Activated naive CD8-positive, alpha-beta T cell treated with anti-CD3 and anti-CD28 coated beads, Interleukin-2, amount 10 ng/mL, durations not matched to agents 7 days and 5 days (primary cell): ENCODE data around the gene PCNX3. TPM values are rescaled to one million over a fixed set of nuclear protein-coding genes. Genes with fewer than 3 reads are reported as not detected.

Experiments used
- ATAC-seq: fragments of 150-1000 bp; cut with Tn5 transposase; one replicate; pipeline ENCODE4 v1.10.0; 2021; ENCODE audit warnings: low read depth, moderate library complexity
- POLR2A ChIA-PET: fragments of 350-600 bp; sonication (Branson Sonifier 250); formaldehyde crosslinking; loops from one replicate; lab custom pipeline; 2021; ENCODE audit warnings: antibody characterized with exemption; lab: Charles Lee
- DNase-seq: peaks from one replicate; pipeline ENCODE4 v3.0.0; 2021
- H3K27ac Mint-ChIP-seq: one replicate; pipeline ENCODE4 v1.8.0; 2022; ENCODE audit warnings: mild to moderate bottlenecking, mixed read lengths
- H3K27me3 Mint-ChIP-seq: one replicate; pipeline ENCODE4 v1.8.0; 2022; ENCODE audit warnings: mild to moderate bottlenecking, moderate library complexity, mixed read lengths
- H3K36me3 Mint-ChIP-seq: one replicate; pipeline ENCODE4 v1.8.0; 2021; ENCODE audit warnings: mild to moderate bottlenecking, mixed read lengths
- H3K4me1 Mint-ChIP-seq: one replicate; pipeline ENCODE4 v1.8.0; 2021; ENCODE audit warnings: mixed read lengths
- H3K4me3 Mint-ChIP-seq: one replicate; pipeline ENCODE4 v1.8.0; 2022; ENCODE audit warnings: mild to moderate bottlenecking, moderate library complexity, mixed read lengths
- H3K9me3 Mint-ChIP-seq: one replicate; pipeline ENCODE4 v1.8.0; 2021; ENCODE audit warnings: mixed read lengths
- total RNA-seq, 2 experiments: library from RNA; stranded (reverse); gene quantifications; one replicate each; pipeline ENCODE4 v1.2.3, GENCODE V29; 2021

Gene PCNX3
- total RNA-seq, 2 experiments from 2014 or later: 57.2 to 60.2 TPM

DNA sequence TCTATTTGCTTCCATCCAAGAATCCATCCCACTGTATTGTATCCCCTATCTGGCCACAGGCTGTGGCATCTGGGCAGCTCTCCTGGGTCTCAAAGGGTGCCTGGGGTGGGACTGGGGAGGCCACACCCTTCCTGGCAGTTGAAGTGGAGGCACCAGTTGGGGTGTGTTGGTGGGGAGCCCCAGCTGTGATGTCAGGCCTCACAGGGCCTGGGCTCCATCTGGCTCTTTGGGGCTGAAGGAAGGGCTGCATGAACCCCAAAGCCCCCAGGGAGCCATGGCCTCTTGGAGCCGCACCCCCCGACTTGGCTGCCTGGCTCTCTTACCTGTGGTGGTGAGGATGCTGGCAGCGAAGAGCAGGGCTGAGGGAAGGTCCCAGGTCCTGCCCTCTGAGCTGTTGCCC is 20.4 kb upstream of the PCNX3 start:
- Mint-ChIP-seq H3K9me3 (no peaks in the 10 kb centered on the region), H3K4me3 (no peak overlapping the region), H3K4me1 (no peaks in the 10 kb centered on the region), H3K27me3 (no peaks in the 10 kb centered on the region), H3K27ac (peak overlapping the region; percentile 63), H3K36me3 (peaks cover 4% of the 10 kb centered on the region)
- ATAC-seq (no peak), DNase-seq (no peak)
- POLR2A ChIA-PET: interaction anchor here (0.5 to 5.0 kb wide), 6 partner anchors 10 to 63 kb away, joined by 3 to 24 read pairs (median 3); partner anchors contain the start of gene FAM89B

DNA sequence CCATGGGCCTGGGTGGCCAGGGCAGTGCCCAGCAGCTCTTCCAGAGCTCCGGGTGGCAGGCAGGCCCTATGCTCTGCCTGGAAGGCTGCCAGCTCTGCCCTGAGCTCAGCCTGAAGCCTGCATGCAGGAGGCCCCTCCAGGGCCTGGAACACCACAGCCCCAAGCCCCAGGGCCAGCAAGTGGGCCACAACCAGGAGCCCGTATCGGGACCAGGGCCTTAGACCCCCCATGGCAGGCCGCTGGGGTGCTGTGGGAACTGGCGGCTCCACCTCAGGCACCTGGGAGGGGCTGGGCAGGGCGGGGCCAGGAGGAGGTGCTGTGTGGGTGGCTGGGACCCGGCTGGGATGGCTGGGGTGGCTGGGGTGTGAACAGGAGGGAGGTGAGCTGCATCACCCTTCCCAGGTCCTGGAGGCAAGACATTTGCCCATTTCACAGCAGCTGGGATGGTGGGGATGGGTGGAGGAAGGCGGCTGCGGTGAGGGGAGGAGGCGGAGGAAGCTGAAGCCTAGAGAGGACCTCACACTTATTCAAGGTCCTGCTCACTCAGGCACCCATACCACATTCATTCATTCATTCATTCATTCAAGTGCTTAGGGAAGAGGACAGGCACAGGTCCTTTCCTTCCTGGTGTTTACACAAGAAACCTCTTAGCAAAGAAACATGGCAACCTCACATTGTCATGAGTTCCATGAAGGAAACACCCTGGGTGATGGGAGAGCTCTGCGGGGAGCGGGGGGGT is 19.9 kb upstream of the PCNX3 start, which contains the start of gene KCNK7:
TSS of gene KCNK7 (minus strand) at position 258 of the 739 bp plus-strand sequence. CDS start at position 230, 28 bp downstream.
- DNase-seq (no peak), ATAC-seq (no peak)
- Mint-ChIP-seq H3K4me1 (no peaks in the 10 kb centered on the region), H3K9me3 (no peaks in the 10 kb centered on the region), H3K27ac (peak within 1 kb of the TSS; percentile 63), H3K36me3 (peaks cover under 1% of the 10 kb centered on the region), H3K27me3 (no peaks in the 10 kb centered on the region), H3K4me3 (no peak within 1 kb of the TSS)
- POLR2A ChIA-PET: interaction anchor here (0.5 to 5.0 kb wide), 6 partner anchors 8 to 64 kb away, joined by 3 to 24 read pairs (median 3); partner anchors contain the start of gene FAM89B

DNA sequence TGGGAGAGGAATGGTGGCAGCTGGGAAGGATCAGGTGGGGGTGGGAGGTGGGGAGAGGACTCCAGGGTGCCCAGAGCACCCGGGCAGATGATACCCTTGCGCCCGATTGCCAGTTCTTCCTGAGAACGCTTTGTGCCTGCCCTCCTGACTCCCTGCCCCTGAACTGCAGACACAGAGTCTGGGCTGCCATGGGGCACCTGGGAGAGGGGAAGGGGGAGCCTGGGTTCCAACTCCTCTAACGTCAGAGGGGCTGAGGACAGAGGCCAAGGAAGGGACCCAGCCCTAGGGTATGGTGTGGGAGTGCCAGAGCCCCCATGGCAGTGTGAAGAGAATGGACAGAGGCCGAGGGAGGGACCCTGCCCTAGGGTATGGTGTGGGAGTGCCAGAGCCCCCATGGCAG is 19.1 kb upstream of the PCNX3 start:
- Mint-ChIP-seq H3K4me1 (no peaks in the 10 kb centered on the region), H3K9me3 (no peaks in the 10 kb centered on the region), H3K4me3 (no peak overlapping the region), H3K27me3 (no peaks in the 10 kb centered on the region), H3K27ac (no peak overlapping the region), H3K36me3 (no peaks in the 10 kb centered on the region)
- POLR2A ChIA-PET: interaction anchor here (1.1 kb wide), 1 partner anchor 9 kb away, joined by 3 read pairs; no protein-coding TSS in a partner anchor
- DNase-seq (no peak), ATAC-seq (no peak)

DNA sequence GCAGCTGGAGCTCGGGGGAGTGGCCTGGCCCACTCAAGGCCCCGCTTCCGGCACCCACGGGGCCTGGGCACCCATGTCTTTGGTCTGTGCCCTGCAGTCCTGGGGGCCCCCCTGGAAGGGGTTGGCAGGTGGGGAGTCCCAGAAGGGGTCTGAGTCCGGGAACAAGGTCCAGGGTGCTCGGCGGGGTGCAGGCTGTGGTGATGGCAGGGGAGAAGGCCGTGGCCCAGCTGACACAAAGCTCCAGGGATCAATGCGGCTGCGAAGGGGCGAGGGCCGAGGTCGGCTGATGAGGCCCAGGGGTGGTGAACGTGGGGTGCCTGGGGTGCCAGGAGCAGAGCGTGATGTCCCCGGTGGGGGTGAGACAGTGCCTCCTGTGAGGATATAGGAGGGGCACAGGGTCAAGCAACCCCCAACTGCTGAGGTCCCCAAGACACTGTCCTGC is 17.3 kb upstream of the PCNX3 start:
- Mint-ChIP-seq H3K4me1 (no peaks in the 10 kb centered on the region), H3K36me3 (peaks cover under 1% of the 10 kb centered on the region), H3K27ac (no peak overlapping the region), H3K27me3 (no peaks in the 10 kb centered on the region), H3K4me3 (no peak overlapping the region), H3K9me3 (no peaks in the 10 kb centered on the region)
- ATAC-seq: no peak
- POLR2A ChIA-PET: interaction anchor here (0.6 to 1.7 kb wide), 2 partner anchors 13 to 21 kb away, joined by 3 to 4 read pairs; no protein-coding TSS in a partner anchor
- DNase-seq: no peak

DNA sequence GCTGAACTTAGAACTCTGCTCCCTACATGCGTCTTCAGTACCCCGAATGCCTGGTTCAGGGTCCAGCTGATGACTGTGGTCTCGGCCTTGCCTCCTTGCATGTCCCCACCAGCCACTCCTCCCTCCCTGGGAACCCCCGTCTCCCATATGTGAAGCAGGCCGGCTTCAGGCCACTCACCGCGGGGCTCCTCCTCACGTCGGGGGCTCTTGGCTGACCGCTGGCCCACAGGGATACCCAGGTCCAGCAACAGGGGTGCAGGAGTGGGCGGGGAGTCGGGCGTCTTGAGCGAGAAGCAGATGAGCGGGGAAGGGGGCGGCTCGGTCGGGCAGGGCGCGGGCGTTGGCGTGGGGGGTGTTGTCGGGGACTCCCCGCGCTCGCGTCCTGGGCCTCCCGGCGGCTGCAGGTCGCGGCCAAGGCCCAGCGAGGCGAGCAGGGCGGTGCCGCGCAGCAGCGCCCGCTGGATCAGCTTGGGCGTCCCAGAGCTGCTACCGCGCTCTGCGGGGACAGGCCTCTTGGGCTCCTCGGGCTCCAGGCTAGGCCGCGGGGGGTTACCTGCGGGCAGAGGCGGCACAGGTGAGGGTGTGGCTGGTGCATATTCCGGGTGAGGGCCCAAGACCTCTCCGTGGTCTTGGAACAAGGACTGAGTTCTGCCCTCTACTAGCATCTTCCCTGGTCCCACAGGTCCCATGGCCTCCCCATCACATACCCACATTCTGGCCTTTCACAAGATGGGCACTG is 16.2 kb upstream of the PCNX3 start:
- no peaks in the 10 kb centered on the region for H3K27me3 Mint-ChIP-seq
- no peak overlapping the region for H3K4me3 Mint-ChIP-seq
- no peaks in the 10 kb centered on the region for H3K9me3 Mint-ChIP-seq
- H3K4me1 Mint-ChIP-seq: no peaks in the 10 kb centered on the region
- DNase-seq (no peak), ATAC-seq (no peak)
- peaks cover 5% of the 10 kb centered on the region for H3K36me3 Mint-ChIP-seq
- POLR2A ChIA-PET: interaction anchor here (0.7 kb wide), 1 partner anchor 53 kb away, joined by 4 read pairs; no protein-coding TSS in a partner anchor
- no peak overlapping the region for H3K27ac Mint-ChIP-seq

DNA sequence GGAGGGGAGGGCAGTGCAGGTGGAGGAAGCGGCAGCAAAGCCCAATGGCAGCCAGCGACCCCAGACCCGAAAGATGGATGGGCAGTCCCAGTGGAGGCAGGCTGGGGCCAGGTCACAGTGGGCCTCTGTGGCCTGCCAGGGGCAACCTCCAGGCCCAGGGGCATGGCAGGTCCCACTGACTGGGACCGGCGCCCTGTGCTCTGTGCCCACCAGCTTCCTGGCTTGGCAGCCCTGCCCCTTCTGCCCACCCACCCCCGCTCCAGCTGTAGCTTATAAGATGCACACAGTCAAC is 15.7 kb upstream of the PCNX3 start:
- Mint-ChIP-seq H3K9me3 (no peaks in the 10 kb centered on the region), H3K27ac (no peak overlapping the region), H3K36me3 (peaks cover 5% of the 10 kb centered on the region), H3K27me3 (no peaks in the 10 kb centered on the region), H3K4me1 (no peaks in the 10 kb centered on the region), H3K4me3 (no peak overlapping the region)
- DNase-seq (no peak), ATAC-seq (no peak)
- POLR2A ChIA-PET: interaction anchor here (0.7 kb wide), 1 partner anchor 53 kb away, joined by 4 read pairs; no protein-coding TSS in a partner anchor

DNA sequence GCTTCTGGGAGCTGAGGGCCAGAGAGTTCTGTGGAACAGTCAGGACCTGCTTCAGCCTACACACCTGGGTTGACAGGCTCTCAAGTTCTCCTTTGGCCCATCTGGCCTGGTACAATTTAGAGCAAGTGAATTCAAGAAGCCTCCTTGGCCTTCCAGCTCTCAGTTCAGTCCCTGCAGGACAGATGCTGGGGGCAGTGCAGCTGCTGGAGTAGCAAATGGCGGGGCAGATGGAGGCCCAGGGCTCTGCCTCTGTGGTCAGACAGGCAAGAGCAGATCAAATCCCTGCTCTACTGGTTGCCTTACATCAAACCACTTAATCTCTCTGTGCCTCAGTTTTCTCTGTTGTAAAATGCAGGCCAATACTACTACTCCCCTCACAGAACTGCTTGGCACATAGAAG is 11.3 kb upstream of the PCNX3 start:
- H3K27ac Mint-ChIP-seq: no peak overlapping the region
- no peaks in the 10 kb centered on the region for H3K4me1 Mint-ChIP-seq
- POLR2A ChIA-PET: interaction anchor here (0.8 to 1.4 kb wide), 3 partner anchors 8 to 17 kb away, joined by 3 to 5 read pairs (median 4); partner anchors contain the start of gene PCNX3
- H3K4me3 Mint-ChIP-seq: no peak overlapping the region
- DNase-seq (no peak), ATAC-seq (no peak)
- no peaks in the 10 kb centered on the region for H3K27me3 Mint-ChIP-seq
- peaks cover 7% of the 10 kb centered on the region for H3K36me3 Mint-ChIP-seq
- H3K9me3 Mint-ChIP-seq: no peaks in the 10 kb centered on the region

DNA sequence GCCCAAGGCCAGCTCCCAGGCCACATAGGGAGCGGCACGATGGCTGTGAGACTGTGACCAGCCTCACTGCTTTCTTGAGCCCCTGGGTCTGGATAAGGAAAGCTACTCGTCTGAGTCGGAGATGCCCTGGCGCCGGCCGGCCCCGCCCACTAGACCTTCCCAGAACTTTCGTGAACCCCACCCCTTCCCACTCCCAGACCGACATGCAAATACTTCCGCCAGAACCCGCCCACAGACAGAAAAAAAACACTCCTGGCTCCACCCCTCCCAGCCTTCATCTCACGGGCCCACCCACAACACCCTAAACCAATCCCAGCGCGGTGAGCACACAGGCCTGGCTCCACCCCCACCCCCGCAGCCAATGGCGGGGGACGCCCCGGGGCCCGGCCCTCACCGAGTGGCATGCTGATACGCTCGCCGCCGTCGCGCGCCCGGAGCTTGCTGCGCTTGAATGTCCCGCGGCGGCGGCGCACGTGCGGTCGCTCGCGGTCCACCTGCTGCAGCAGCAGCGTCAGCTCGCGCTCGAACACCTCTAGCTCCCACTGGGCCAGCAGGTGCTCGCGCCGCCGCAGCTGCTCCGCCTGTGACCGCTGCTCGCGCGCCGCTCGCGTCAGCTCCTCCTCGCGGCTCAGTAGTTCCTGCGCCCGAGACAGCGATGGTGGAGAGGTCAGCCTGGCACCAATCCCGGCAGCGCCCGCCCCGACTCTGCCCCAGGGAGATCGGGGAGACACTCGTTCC is 8.5 kb upstream of the PCNX3 start:
- peaks cover 14% of the 10 kb centered on the region for H3K4me1 Mint-ChIP-seq
- H3K27me3 Mint-ChIP-seq: no peaks in the 10 kb centered on the region
- H3K4me3 Mint-ChIP-seq: no peak overlapping the region
- DNase-seq (no peak), ATAC-seq (no peak)
- POLR2A ChIA-PET: interaction anchor here (0.5 kb wide), 1 partner anchor 98 kb away, joined by 3 read pairs; no protein-coding TSS in a partner anchor
- peaks cover 9% of the 10 kb centered on the region for H3K36me3 Mint-ChIP-seq
- H3K27ac Mint-ChIP-seq: no peak overlapping the region
- H3K9me3 Mint-ChIP-seq: no peaks in the 10 kb centered on the region

DNA sequence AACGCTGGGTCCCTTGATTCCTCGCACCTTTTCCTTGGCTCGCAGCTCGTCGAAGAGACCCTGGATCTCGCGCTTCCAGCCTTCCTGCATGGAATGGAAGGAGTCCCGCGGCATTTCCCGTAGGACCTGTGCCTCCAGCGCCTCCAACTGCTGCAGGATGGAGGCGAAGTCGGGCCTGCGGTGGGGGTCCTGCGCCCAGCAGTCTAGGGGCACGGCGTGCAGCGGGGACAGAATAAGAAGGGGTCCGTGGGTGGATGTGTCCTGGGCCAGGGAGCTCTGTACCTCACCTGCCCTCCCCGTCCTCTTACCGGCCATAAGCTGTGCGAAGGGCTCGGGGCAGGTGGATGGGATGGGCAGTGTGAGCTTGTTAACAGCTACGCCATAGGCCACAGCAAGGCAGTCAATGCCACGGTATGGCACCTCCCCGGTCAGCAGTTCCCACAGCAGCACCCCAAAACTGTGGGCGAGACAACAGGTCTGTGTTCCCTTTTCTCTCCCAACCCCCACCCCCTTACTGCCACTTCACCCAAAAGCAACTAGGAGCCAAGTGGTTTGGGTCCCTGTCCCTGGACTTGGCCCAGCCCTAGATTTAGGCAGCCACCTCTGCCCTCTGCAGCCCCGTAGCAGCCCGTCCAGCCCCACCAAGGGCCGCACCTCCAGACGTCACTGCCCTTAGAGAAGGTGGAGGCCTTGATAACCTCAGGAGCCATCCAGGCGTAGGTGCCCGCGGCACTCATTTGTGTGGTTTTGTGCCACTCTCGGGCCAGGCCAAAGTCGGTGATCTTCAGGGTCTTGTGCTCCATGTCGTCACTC is 7.8 kb upstream of the PCNX3 start:
- DNase-seq: no peak
- Mint-ChIP-seq H3K9me3 (no peaks in the 10 kb centered on the region), H3K27ac (no peak overlapping the region), H3K27me3 (no peaks in the 10 kb centered on the region), H3K36me3 (peaks cover 11% of the 10 kb centered on the region), H3K4me1 (peaks cover 20% of the 10 kb centered on the region), H3K4me3 (no peak overlapping the region)
- no peak for ATAC-seq
- POLR2A ChIA-PET: interaction anchor here (0.5 kb wide), 1 partner anchor 99 kb away, joined by 3 read pairs; no protein-coding TSS in a partner anchor

DNA sequence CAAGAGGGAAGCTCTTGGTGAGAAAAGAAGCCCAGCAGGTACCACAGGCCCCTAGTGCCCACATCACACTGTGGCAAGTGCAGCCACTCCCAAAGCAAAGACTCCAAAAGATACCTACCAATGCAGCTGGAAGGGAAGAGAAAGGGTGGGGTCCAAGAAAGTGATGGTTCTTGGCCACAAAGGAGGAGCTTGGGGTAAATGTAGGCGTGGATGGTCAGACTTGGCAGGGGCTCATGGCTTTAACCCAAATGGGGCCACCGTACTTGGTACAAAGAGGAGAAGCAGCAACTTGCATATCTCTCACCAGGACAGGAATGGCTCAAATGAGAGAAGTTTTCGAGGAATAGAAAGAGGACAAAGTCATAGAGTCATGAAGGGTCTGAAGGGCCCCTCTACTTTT is 6.3 kb upstream of the PCNX3 start:
- POLR2A ChIA-PET: interaction anchor here (0.7 to 1.4 kb wide), 4 partner anchors 14 to 102 kb away, joined by 3 read pairs; partner anchors contain the start of genes FAM89B and KCNK7
- H3K27ac Mint-ChIP-seq: peak overlapping the region; percentile 43
- no peaks in the 10 kb centered on the region for H3K9me3 Mint-ChIP-seq
- peaks cover 6% of the 10 kb centered on the region for H3K36me3 Mint-ChIP-seq
- H3K4me1 Mint-ChIP-seq: peaks cover 20% of the 10 kb centered on the region
- H3K27me3 Mint-ChIP-seq: no peaks in the 10 kb centered on the region
- H3K4me3 Mint-ChIP-seq: no peak overlapping the region
- no peak for DNase-seq
- no peak for ATAC-seq

DNA sequence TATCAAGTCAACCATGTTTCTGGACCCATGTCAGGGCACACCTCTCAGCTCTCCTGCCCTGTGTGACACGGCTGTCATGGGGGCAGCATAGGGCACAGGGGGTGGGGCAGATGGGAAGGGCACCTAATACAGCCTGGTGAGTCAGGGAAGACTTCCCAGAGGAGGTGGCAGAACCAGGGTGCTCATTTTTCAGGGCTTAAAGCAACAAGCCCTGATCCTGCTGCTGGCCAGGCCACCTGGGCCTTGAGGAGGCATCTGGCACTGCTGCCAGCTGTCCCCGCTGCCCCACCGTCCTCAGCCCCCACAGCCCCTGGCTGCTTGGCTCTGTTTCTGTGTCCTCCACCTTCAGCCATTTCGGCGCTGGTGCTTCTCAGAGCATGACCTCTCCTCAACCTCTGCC is 5.9 kb upstream of the PCNX3 start:
- no peaks in the 10 kb centered on the region for H3K9me3 Mint-ChIP-seq
- peaks cover 20% of the 10 kb centered on the region for H3K4me1 Mint-ChIP-seq
- H3K36me3 Mint-ChIP-seq: peaks cover 6% of the 10 kb centered on the region
- no peak for DNase-seq
- ATAC-seq: no peak
- H3K27me3 Mint-ChIP-seq: no peaks in the 10 kb centered on the region
- no peak overlapping the region for H3K4me3 Mint-ChIP-seq
- H3K27ac Mint-ChIP-seq: peak overlapping the region; percentile 73
- POLR2A ChIA-PET: interaction anchor here (0.5 to 1.8 kb wide), 4 partner anchors 14 to 29 kb away, joined by 3 to 7 read pairs (median 3); partner anchors contain the start of genes KCNK7 and SIPA1

DNA sequence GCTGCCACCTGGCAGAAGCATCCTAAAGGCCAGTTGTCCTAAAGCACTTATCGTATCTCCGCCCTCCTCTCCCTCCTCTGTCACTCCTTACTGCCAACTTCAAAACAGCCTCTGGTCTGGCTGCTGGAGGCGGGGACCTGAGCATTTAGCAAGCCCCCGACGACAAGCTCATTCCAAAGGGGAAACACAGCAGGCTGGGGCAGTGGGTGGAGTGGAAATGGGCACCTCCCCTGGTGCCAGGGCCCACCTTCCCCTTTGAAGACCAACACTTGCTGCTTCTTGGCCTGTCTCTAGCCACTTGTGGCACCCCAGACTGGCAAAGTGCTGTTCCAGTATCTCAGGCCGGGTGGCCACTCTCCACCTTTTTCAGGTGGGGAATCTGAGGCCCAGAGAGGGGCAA is 5.2 kb upstream of the PCNX3 start:
- POLR2A ChIA-PET: interaction anchor here (1.3 to 1.8 kb wide), 3 partner anchors 13 to 28 kb away, joined by 3 to 7 read pairs (median 4); partner anchors contain the start of gene SIPA1
- Mint-ChIP-seq H3K36me3 (peaks cover 6% of the 10 kb centered on the region), H3K27me3 (no peaks in the 10 kb centered on the region), H3K4me1 (peaks cover 20% of the 10 kb centered on the region), H3K4me3 (no peak overlapping the region), H3K27ac (peak overlapping the region; percentile 73), H3K9me3 (no peaks in the 10 kb centered on the region)
- ATAC-seq: no peak
- no peak for DNase-seq
